ENCODE measurements around the gene DOCK4. TPM values are rescaled to one million over a fixed set of nuclear protein-coding genes. Genes with fewer than 3 reads are reported as not detected.

The DOCK4 gene
- total RNA-seq, 1 experiment from 2014 or later = 0.07 TPM

DNA sequence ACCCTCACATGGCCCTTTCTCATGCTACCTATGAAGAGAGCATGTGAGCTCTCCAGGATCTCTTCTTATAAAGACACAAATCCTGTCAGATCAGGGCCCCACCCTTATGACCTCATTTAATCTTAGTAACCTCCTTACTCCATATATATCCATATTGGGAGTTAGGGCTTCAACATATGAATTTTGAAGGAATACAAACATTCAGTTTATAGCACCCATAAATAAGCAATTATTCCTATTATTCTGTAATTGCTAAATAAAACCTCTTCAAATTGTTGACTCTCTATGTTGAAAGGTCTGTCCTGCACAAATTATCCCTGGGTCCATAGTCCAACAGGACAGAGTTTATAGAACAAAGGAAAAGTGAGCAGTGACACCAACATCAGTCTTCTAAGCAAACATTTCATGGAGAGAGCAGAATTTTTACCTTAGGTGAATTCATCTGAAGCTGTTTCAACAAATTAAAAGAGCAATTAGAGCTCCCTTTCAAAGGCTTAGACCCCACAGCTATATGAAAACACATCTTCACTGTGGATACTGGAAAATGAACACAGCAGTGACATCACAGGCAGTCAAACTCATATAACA lies 12.2 kb downstream of the DOCK4 start:
- in situ Hi-C loops (cut with HindIII; ENCODE audit: low sequenced_read_pairs) = no loop called here
- DNase-seq (ENCODE audit: low spot score) = no peak

DNA sequence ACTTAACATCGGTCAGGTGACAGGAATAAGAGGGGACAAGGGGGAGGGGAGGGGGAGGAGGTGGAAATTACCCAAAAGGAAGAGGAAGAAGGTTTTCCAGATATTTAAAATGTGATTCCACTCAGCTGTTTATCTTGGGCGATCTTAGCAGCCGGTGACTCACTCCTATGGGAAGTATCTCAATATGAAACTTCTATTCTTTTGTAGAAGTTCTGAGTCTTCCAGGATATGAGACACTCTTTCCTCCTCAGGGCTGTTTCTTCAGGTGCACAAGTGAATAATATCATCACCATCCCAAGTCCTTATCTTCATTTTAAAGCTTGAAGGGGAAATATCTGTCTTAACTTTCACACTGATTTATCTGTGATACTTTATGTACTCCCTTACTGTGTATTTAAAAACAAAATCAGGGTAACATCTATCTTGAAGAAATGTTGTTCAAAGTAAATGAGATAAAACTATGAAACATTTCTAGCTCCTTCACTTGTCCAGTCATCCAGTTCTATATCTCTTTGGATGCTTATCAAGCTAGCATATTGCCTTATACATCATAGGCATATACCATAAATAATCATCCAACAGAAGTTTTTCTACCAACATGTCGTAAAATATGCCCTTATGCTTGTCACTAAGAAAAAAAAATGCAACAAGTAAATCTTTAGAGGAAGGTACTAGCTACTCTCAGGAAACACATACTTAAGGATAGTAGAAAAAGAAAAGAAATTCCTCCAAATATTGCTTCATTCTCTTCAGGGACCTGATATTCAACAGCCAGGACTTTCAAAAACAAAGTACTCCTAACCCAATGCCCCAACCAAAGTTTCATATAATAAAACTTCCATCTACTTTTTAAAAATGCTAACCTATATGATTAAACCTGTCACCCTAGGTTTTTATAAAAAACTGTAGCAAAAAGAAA lies 13.7 kb downstream of the DOCK4 start:
- in situ Hi-C loops (cut with HindIII; ENCODE audit: low sequenced_read_pairs) = no loop called here
- no peak for DNase-seq (ENCODE audit: low spot score)

DNA sequence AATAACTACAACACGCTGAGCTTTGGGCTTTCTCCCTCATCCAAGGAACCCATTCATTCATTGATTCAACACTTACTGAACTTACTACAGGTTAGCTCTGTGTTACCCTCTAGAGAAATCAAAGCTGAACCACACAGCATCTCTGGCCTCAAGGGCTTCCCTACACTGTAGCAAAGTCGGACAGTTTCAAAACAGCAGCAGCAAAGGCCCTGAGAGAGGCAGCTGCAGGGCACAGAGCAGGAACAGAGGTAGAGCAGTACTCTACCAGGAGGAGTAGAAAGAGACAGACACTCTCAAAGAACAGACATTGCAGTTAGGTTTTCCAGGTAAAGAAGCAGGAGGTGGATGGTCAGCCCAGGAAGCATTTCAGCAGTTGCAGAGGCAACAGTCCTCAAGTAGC lies 16.1 kb downstream of the DOCK4 start:
- in situ Hi-C loops (cut with HindIII; ENCODE audit: low sequenced_read_pairs) = no loop called here
- DNase-seq (ENCODE audit: low spot score) = no peak

DNA sequence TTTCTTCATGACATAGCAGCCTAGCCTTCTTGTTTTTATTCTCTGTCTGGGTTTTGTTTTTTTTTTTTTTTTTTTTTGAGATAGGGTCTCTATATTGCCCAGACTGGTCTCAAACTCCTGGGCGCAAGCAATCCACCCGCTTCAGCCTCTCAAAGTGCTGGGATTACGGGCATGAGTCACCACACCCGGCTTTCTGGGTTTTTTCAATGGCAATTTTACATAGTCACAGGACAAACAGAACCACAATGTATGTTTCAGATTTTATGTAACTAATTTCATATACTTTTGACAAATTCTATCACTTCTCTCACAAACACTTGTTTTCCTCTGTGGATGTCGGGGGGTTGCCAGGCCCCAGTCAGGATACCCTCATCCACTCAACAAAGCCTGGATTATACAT lies 16.5 kb downstream of the DOCK4 start:
- in situ Hi-C loops (cut with HindIII; ENCODE audit: low sequenced_read_pairs) = no loop called here
- no peak for DNase-seq (ENCODE audit: low spot score)

- in situ Hi-C loops (cut with HindIII; ENCODE audit: low sequenced_read_pairs) = no loop called here
- DNase-seq (ENCODE audit: low spot score) = no peak
These were observed 17.9 kb downstream of the DOCK4 start for GRCh38 chr7:112188257-112188656.

GRCh38 chr7:112186300-112186699 lies 19.9 kb downstream of the DOCK4 start:
- in situ Hi-C loops (cut with HindIII; ENCODE audit: low sequenced_read_pairs) = no loop called here
- no peak for DNase-seq (ENCODE audit: low spot score)

- in situ Hi-C loops (cut with HindIII; ENCODE audit: low sequenced_read_pairs) = no loop called here
- no peak for DNase-seq (ENCODE audit: low spot score)
These were observed 21.0 kb downstream of the DOCK4 start for GRCh38 chr7:112185005-112185834.

DNA sequence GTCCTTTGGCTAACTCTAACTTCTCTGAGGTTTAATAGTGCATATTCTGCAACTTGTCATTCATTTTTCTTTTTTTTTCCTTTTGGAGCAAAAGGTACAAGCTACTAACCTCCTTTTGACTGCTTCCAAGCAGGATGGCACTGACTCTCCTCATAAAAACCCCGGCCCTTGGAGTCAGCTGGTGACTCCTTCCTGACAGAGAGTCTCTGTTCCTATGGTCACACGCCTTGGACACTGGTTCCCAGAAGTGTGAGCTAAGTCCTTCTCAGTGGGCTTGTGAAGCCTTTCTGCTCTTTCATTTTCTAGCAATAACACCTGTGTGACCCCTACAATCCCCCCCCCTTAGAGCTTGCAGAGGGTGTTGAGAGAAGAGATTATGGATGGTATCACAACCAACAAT lies 21.7 kb downstream of the DOCK4 start:
- in situ Hi-C loops (cut with HindIII; ENCODE audit: low sequenced_read_pairs) = no loop called here
- DNase-seq (ENCODE audit: low spot score) = no peak

DNA sequence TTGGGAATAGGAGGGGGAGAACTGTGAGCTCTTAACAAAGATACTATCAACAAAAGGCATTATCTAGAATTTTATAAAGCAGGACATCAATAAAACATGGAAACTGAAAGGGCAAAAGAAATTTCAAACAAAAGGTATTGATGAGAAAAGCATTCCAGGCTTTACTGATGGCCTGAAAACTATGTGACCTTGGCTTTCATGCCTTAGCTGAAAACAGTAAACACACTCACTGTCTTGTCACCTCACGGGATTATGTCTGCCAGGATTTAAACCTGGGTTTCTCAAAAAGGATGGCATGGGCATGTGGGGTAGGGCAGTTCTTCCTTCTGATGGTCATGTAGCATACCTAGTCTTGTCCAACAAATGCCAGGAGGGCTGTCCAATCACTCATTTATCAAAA lies 22.9 kb downstream of the DOCK4 start:
- no peak for DNase-seq (ENCODE audit: low spot score)
- in situ Hi-C loops (cut with HindIII; ENCODE audit: low sequenced_read_pairs) = no loop called here

DNA sequence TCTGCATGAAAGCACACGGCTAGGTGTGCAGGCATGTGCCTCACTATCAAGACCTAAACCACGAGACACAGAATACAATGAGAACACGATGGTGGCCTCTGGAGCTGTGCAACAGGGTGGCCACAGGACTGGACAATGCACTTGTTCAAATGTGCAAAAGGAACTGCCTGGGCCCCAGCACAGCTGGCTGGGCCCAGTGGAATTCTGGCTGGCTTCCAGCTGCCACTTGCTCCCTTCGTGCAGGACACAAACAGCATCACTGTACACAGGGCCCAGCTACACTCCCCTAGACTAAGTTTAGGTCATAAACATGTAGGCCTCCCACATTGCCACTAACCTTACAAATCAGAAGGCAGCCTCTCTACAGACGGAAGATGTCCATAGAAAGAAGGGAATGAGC lies 23.4 kb downstream of the DOCK4 start:
- in situ Hi-C loops (cut with HindIII; ENCODE audit: low sequenced_read_pairs) = no loop called here
- no peak for DNase-seq (ENCODE audit: low spot score)

DNA sequence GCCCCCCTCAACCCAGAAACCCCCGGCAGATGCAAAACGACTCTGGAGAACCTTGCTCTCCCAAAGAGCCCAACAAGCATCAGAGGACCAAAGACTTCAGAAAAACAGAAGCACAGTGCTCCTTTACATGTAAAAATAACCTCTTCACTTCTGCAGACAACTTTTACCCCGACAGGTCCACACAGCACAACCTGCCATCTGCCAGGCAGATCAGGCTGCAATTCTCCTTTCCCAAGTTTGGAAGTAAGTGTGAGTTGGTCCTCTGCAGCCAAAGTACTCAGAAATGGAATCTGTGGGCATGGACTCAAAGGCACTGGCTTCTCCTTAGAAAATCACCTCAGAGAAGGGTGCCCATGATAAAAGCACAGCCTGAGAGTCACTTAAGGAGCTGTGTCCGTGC lies 26.0 kb downstream of the DOCK4 start:
- DNase-seq (ENCODE audit: low spot score) = no peak
- in situ Hi-C loops (cut with HindIII; ENCODE audit: low sequenced_read_pairs) = no loop called here

- DNase-seq (ENCODE audit: low spot score) = no peak
- in situ Hi-C loops (cut with HindIII; ENCODE audit: low sequenced_read_pairs) = no loop called here
These were observed 29.3 kb downstream of the DOCK4 start for GRCh38 chr7:112176693-112177415.

GRCh38 chr7:112176241-112176640 lies 30.0 kb downstream of the DOCK4 start:
- DNase-seq (ENCODE audit: low spot score) = no peak
- in situ Hi-C loops (cut with HindIII; ENCODE audit: low sequenced_read_pairs) = no loop called here

GRCh38 chr7:112174192-112174591 lies 32.0 kb downstream of the DOCK4 start:
- in situ Hi-C loops (cut with HindIII; ENCODE audit: low sequenced_read_pairs) = no loop called here
- peak; percentile 36 for DNase-seq (ENCODE audit: low spot score)

- in situ Hi-C loops (cut with HindIII; ENCODE audit: low sequenced_read_pairs) = no loop called here
These were observed 32.7 kb downstream of the DOCK4 start for GRCh38 chr7:112173568-112173905.

GRCh38 chr7:112172870-112173567 lies 33.2 kb downstream of the DOCK4 start:
- no peak for DNase-seq (ENCODE audit: low spot score)

More at GRCh38 chr7:112173568-112173905, 32.7 kb downstream of the DOCK4 start:
- peak; percentile 93 for DNase-seq (ENCODE audit: low spot score)

GRCh38 chr7:112171673-112172072 lies 34.5 kb downstream of the DOCK4 start:
- in situ Hi-C loops (cut with HindIII; ENCODE audit: low sequenced_read_pairs) = no loop called here
- DNase-seq (ENCODE audit: low spot score) = no peak

More at GRCh38 chr7:112172870-112173567, 33.2 kb downstream of the DOCK4 start:
- in situ Hi-C loops (cut with HindIII; ENCODE audit: low sequenced_read_pairs) = no loop called here

DNA sequence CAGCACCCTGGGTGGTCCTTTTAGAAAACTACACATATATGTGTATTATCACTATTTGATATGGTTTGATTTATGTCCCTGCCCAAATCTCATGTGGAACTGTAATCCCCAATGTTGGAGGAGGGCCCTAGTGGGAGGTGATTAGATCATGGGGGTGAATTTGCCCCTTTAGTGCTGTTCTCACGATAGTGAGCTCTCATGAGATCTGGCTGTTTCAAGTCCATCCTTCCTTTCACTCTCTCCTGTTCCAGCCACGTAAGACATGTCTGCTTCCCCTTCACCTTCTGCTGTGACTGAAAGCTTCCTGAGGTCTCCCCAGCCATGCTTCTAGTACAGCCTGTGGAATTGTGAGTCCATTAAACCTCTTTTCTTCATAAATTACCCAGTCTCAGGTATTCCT lies 37.3 kb downstream of the DOCK4 start:
- no peak for DNase-seq (ENCODE audit: low spot score)
- in situ Hi-C loops (cut with HindIII; ENCODE audit: low sequenced_read_pairs) = no loop called here

GRCh38 chr7:112167147-112167546 lies 39.1 kb downstream of the DOCK4 start:
- in situ Hi-C loops (cut with HindIII; ENCODE audit: low sequenced_read_pairs) = no loop called here
- DNase-seq (ENCODE audit: low spot score) = peak; percentile 93
